Endothelial cell (in vitro differentiated cells): ENCODE data around the gene ALOX5AP. TPM values are rescaled to one million over a fixed set of nuclear protein-coding genes. Genes with fewer than 3 reads are reported as not detected.

Experiments
- DNase-seq: peaks from one replicate; pipeline ENCODE4 v3.0.0; 2021; ENCODE audit warnings: low spot score
- H3K27ac Mint-ChIP-seq: one replicate; pipeline ENCODE4 v1.8.0; 2021; ENCODE audit warnings: mixed read lengths, inconsistent platforms; ENCODE audit not compliant: unreplicated experiment
- H3K27me3 Mint-ChIP-seq: one replicate; pipeline ENCODE4 v1.8.0; 2021; ENCODE audit warnings: mild to moderate bottlenecking, moderate library complexity, mixed read lengths, inconsistent platforms; ENCODE audit not compliant: unreplicated experiment
- H3K36me3 Mint-ChIP-seq: one replicate; pipeline ENCODE4 v1.8.0; 2021; ENCODE audit warnings: mild to moderate bottlenecking, low read depth, mixed read lengths, inconsistent platforms; ENCODE audit not compliant: unreplicated experiment
- H3K4me1 Mint-ChIP-seq: one replicate; pipeline ENCODE4 v1.8.0; 2021; ENCODE audit warnings: mild to moderate bottlenecking, mixed read lengths, inconsistent platforms; ENCODE audit not compliant: unreplicated experiment
- H3K4me3 Mint-ChIP-seq: one replicate; pipeline ENCODE4 v1.8.0; 2021; ENCODE audit warnings: mild to moderate bottlenecking, mixed read lengths, inconsistent platforms; ENCODE audit not compliant: unreplicated experiment
- H3K9me3 Mint-ChIP-seq: one replicate; pipeline ENCODE4 v1.8.0; 2021; ENCODE audit warnings: mixed read lengths, inconsistent platforms; ENCODE audit not compliant: unreplicated experiment
- total RNA-seq: library from RNA; stranded (reverse); fragmentation: NEBNext Ultra II Directional; extraction: Animal tissue kit (Norgen Biotek cat#: 25700); gene quantifications from one replicate; pipeline ENCODE4 v1.2.1, GENCODE V29; 2021; ENCODE audit not compliant: unreplicated experiment
- TF ChIP-seq, protein P1 (sequence below): fragments of 200-600 bp; sonication (generic); IDR thresholded peaks from one replicate; pipeline ENCODE4 v1.5.0; 2021; ENCODE audit warnings: antibody characterized with exemption; ENCODE audit not compliant: unreplicated experiment

ALOX5AP gene
- total RNA-seq, 1 donor from 2014 or later = 1.9 TPM

- TF ChIP-seq, protein P1, sequence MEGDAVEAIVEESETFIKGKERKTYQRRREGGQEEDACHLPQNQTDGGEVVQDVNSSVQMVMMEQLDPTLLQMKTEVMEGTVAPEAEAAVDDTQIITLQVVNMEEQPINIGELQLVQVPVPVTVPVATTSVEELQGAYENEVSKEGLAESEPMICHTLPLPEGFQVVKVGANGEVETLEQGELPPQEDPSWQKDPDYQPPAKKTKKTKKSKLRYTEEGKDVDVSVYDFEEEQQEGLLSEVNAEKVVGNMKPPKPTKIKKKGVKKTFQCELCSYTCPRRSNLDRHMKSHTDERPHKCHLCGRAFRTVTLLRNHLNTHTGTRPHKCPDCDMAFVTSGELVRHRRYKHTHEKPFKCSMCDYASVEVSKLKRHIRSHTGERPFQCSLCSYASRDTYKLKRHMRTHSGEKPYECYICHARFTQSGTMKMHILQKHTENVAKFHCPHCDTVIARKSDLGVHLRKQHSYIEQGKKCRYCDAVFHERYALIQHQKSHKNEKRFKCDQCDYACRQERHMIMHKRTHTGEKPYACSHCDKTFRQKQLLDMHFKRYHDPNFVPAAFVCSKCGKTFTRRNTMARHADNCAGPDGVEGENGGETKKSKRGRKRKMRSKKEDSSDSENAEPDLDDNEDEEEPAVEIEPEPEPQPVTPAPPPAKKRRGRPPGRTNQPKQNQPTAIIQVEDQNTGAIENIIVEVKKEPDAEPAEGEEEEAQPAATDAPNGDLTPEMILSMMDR = no peak
- Mint-ChIP-seq H3K36me3 (no peaks in the 10 kb centered on the region), H3K27me3 (no peaks in the 10 kb centered on the region), H3K9me3 (no peaks in the 10 kb centered on the region), H3K4me3 (no peak overlapping the region), H3K27ac (peak overlapping the region; percentile 9), H3K4me1 (peaks cover 20% of the 10 kb centered on the region)
- DNase-seq = no peak
These were observed 64.0 kb downstream of the ALOX5AP start for GRCh38 chr13:30799356-30799824.

DNA sequence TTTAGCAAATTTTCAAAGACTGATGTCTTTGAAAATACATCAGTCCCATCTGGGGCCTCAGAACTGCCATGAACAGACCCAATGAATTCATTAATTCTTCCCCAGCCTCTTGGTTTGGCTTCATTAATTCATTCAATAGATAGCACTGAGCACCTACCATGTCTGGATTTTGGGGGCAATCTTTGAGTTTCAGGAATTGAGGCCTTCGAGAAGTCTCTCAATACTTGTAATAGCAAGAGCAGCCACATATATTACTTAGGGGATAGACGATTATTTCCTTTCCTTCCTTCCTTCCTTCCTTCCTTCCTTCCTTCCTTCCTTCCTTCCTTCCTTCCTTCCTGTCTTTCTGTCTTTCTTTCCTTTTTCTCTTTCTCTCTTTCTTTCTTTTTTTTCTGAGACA lies 64.8 kb downstream of the ALOX5AP start:
- DNase-seq = no peak
- no peaks in the 10 kb centered on the region for H3K9me3 Mint-ChIP-seq
- no peaks in the 10 kb centered on the region for H3K27me3 Mint-ChIP-seq
- H3K36me3 Mint-ChIP-seq = no peaks in the 10 kb centered on the region
- no peak overlapping the region for H3K4me3 Mint-ChIP-seq
- peaks cover 20% of the 10 kb centered on the region for H3K4me1 Mint-ChIP-seq
- H3K27ac Mint-ChIP-seq = no peak overlapping the region
- TF ChIP-seq, protein P1 = no peak

DNA sequence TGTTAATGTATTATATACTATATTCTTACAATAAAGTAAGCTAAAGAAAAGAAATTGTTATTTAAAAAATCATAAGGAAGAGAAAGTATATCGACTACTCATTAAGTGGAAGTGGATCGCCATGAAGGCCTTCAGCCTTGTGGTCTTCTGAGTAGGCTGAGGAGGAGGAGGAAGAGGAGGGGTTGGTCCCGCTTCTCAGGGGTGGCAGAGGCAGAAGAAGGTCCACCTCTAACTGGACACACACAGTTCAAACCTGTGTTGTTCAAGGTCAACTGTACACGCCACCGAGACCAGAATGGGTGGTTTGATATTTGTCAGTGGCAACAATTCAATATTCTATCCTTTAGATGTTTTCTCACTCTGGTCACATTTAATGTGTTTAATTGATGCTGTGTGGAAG lies 67.2 kb downstream of the ALOX5AP start:
- H3K9me3 Mint-ChIP-seq = no peaks in the 10 kb centered on the region
- no peaks in the 10 kb centered on the region for H3K36me3 Mint-ChIP-seq
- H3K27ac Mint-ChIP-seq = no peak overlapping the region
- TF ChIP-seq, protein P1 = no peak
- peaks cover 17% of the 10 kb centered on the region for H3K4me1 Mint-ChIP-seq
- no peaks in the 10 kb centered on the region for H3K27me3 Mint-ChIP-seq
- no peak overlapping the region for H3K4me3 Mint-ChIP-seq
- DNase-seq = no peak

DNA sequence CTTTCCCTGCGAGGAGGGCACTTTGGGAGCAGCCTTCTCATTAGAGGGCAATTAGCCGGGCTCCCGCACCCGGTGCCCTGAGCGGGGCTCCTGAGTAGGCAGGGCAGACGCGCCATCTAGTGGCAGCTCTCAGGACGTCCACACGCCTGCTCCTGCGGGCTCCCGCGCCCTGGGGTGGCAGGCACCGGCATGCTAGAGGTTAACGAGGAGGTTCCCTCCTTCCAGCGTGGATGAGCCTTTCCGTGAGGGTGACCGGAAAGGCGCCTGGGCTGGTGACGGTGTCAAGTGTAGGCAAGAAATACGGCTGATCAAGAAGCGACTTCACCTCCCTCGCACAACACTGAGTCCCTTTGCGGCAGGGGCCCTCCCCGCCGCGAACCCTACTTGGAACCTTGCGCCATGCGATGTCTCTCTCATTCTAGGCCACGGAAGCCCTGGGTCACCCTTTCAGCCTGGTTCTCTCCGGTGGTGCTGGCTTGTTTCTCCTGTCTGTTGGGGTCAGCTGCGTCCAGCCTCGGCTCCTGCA lies 67.7 kb downstream of the ALOX5AP start:
- H3K27me3 Mint-ChIP-seq = no peaks in the 10 kb centered on the region
- no peak overlapping the region for H3K4me3 Mint-ChIP-seq
- TF ChIP-seq, protein P1 = peak; percentile 81
- no peaks in the 10 kb centered on the region for H3K36me3 Mint-ChIP-seq
- DNase-seq = peak; percentile 74
- H3K27ac Mint-ChIP-seq = no peak overlapping the region
- H3K4me1 Mint-ChIP-seq = peaks cover 17% of the 10 kb centered on the region
- no peaks in the 10 kb centered on the region for H3K9me3 Mint-ChIP-seq

- DNase-seq = no peak
- no peaks in the 10 kb centered on the region for H3K27me3 Mint-ChIP-seq
- no peaks in the 10 kb centered on the region for H3K9me3 Mint-ChIP-seq
- H3K4me1 Mint-ChIP-seq = peaks cover 17% of the 10 kb centered on the region
- no peak overlapping the region for H3K4me3 Mint-ChIP-seq
- H3K36me3 Mint-ChIP-seq = no peaks in the 10 kb centered on the region
- TF ChIP-seq, protein P1 = no peak
- H3K27ac Mint-ChIP-seq = no peak overlapping the region
These were observed 68.4 kb downstream of the ALOX5AP start for GRCh38 chr13:30803749-30804148.
